Measurements from ENCODE around the gene RPS15. TPM values are rescaled to one million over a fixed set of nuclear protein-coding genes. Genes with fewer than 3 reads are reported as not detected.
A peak's percentile ranks its signal among the peaks of the same experiment; 100 is the strongest.

The RPS15 gene
- total RNA-seq, 2 donors from 2014 or later = 1,653 to 1,678 TPM

GRCh38 chr19:1427221-1427920 is 10.8 kb upstream of the RPS15 start:
- Mint-ChIP-seq H3K27me3 (no peaks in the 10 kb centered on the region), H3K4me1 (peaks cover 3% of the 10 kb centered on the region), H3K36me3 (ENCODE audit: low read depth) (peaks cover 9% of the 10 kb centered on the region), H3K4me3 (no peak overlapping the region), H3K27ac (no peak overlapping the region)
- DNase-seq = no peak
- no peak for ATAC-seq
- no peaks in the 10 kb centered on the region for H3K9me3 ChIP-seq (ENCODE audit: control insufficient read depth, low read length, poor library complexity, severe bottlenecking)

- H3K4me1 Mint-ChIP-seq = no peaks in the 10 kb centered on the region
- no peak for DNase-seq
- no peak for ATAC-seq
- H3K27ac Mint-ChIP-seq = peak overlapping the region; percentile 11
- H3K4me3 Mint-ChIP-seq = no peak overlapping the region
- H3K9me3 ChIP-seq (ENCODE audit: control insufficient read depth, low read length, poor library complexity, severe bottlenecking) = no peaks in the 10 kb centered on the region
- no peaks in the 10 kb centered on the region for H3K27me3 Mint-ChIP-seq
- H3K36me3 Mint-ChIP-seq (ENCODE audit: low read depth) = no peaks in the 10 kb centered on the region
Observed at GRCh38 chr19:1428738-1429391, 9.3 kb upstream of the RPS15 start.

GRCh38 chr19:1429750-1430149 is 8.4 kb upstream of the RPS15 start:
- Mint-ChIP-seq H3K4me1 (no peaks in the 10 kb centered on the region), H3K27ac (peak overlapping the region; percentile 79), H3K36me3 (ENCODE audit: low read depth) (no peaks in the 10 kb centered on the region), H3K4me3 (no peak overlapping the region), H3K27me3 (no peaks in the 10 kb centered on the region)
- no peaks in the 10 kb centered on the region for H3K9me3 ChIP-seq (ENCODE audit: control insufficient read depth, low read length, poor library complexity, severe bottlenecking)
- no peak for ATAC-seq
- no peak for DNase-seq

- H3K4me1 Mint-ChIP-seq = no peaks in the 10 kb centered on the region
- no peak overlapping the region for H3K27ac Mint-ChIP-seq
Observed at GRCh38 chr19:1430246-1430645, 8.0 kb upstream of the RPS15 start.

GRCh38 chr19:1431759-1432506 is 6.3 kb upstream of the RPS15 start:
- H3K36me3 Mint-ChIP-seq (ENCODE audit: low read depth) = no peaks in the 10 kb centered on the region
- H3K27me3 Mint-ChIP-seq = no peaks in the 10 kb centered on the region
- ATAC-seq = no peak
- no peaks in the 10 kb centered on the region for H3K4me1 Mint-ChIP-seq
- H3K27ac Mint-ChIP-seq = no peak overlapping the region
- no peaks in the 10 kb centered on the region for H3K9me3 ChIP-seq (ENCODE audit: control insufficient read depth, low read length, poor library complexity, severe bottlenecking)
- H3K4me3 Mint-ChIP-seq = no peak overlapping the region
- DNase-seq = no peak

More at GRCh38 chr19:1430246-1430645, 8.0 kb upstream of the RPS15 start:
- ATAC-seq = no peak
- Mint-ChIP-seq H3K36me3 (ENCODE audit: low read depth) (no peaks in the 10 kb centered on the region), H3K4me3 (no peak overlapping the region), H3K27me3 (no peaks in the 10 kb centered on the region)
- DNase-seq = no peak
- H3K9me3 ChIP-seq (ENCODE audit: control insufficient read depth, low read length, poor library complexity, severe bottlenecking) = no peaks in the 10 kb centered on the region

- Mint-ChIP-seq H3K27me3 (no peaks in the 10 kb centered on the region), H3K4me3 (no peak overlapping the region), H3K27ac (no peak overlapping the region), H3K4me1 (no peaks in the 10 kb centered on the region), H3K36me3 (ENCODE audit: low read depth) (no peaks in the 10 kb centered on the region)
- no peak for ATAC-seq
- no peak for DNase-seq
- no peaks in the 10 kb centered on the region for H3K9me3 ChIP-seq (ENCODE audit: control insufficient read depth, low read length, poor library complexity, severe bottlenecking)
Observed at GRCh38 chr19:1432507-1432887, 5.7 kb upstream of the RPS15 start.

- Mint-ChIP-seq H3K27me3 (no peaks in the 10 kb centered on the region), H3K36me3 (ENCODE audit: low read depth) (peaks cover 3% of the 10 kb centered on the region), H3K4me3 (peak overlapping the region; percentile 1), H3K4me1 (peaks cover 5% of the 10 kb centered on the region), H3K27ac (no peak overlapping the region)
- H3K9me3 ChIP-seq (ENCODE audit: control insufficient read depth, low read length, poor library complexity, severe bottlenecking) = no peaks in the 10 kb centered on the region
- ATAC-seq (no peak), DNase-seq (no peak)
Observed at GRCh38 chr19:1433119-1434039, 4.8 kb upstream of the RPS15 start.

- no peaks in the 10 kb centered on the region for H3K9me3 ChIP-seq (ENCODE audit: control insufficient read depth, low read length, poor library complexity, severe bottlenecking)
- Mint-ChIP-seq H3K27ac (no peak overlapping the region), H3K4me3 (no peak overlapping the region), H3K27me3 (no peaks in the 10 kb centered on the region), H3K4me1 (peaks cover 5% of the 10 kb centered on the region), H3K36me3 (ENCODE audit: low read depth) (peaks cover 3% of the 10 kb centered on the region)
- ATAC-seq (no peak), DNase-seq (no peak)
Observed at GRCh38 chr19:1434040-1434366, 4.2 kb upstream of the RPS15 start.

GRCh38 chr19:1434577-1435060 is 3.6 kb upstream of the RPS15 start:
- peaks cover 10% of the 10 kb centered on the region for H3K4me1 Mint-ChIP-seq
- ATAC-seq (no peak), DNase-seq (no peak)
- peaks cover 3% of the 10 kb centered on the region for H3K36me3 Mint-ChIP-seq (ENCODE audit: low read depth)
- no peaks in the 10 kb centered on the region for H3K27me3 Mint-ChIP-seq
- H3K4me3 Mint-ChIP-seq = no peak overlapping the region
- H3K9me3 ChIP-seq (ENCODE audit: control insufficient read depth, low read length, poor library complexity, severe bottlenecking) = no peaks in the 10 kb centered on the region
- no peak overlapping the region for H3K27ac Mint-ChIP-seq

- H3K4me3 Mint-ChIP-seq = no peak overlapping the region
- peaks cover 6% of the 10 kb centered on the region for H3K36me3 Mint-ChIP-seq (ENCODE audit: low read depth)
- no peak for ATAC-seq
- H3K27ac Mint-ChIP-seq = peak overlapping the region; percentile 74
- peaks cover 16% of the 10 kb centered on the region for H3K4me1 Mint-ChIP-seq
- no peaks in the 10 kb centered on the region for H3K9me3 ChIP-seq (ENCODE audit: control insufficient read depth, low read length, poor library complexity, severe bottlenecking)
- no peaks in the 10 kb centered on the region for H3K27me3 Mint-ChIP-seq
- no peak for DNase-seq
Observed at GRCh38 chr19:1435378-1435989, 2.7 kb upstream of the RPS15 start.

GRCh38 chr19:1437609-1438008 is 587 bp upstream of the RPS15 start:
- H3K36me3 Mint-ChIP-seq (ENCODE audit: low read depth) = peaks cover 6% of the 10 kb centered on the region
- H3K27ac Mint-ChIP-seq = peak overlapping the region; percentile 96
- no peaks in the 10 kb centered on the region for H3K27me3 Mint-ChIP-seq
- DNase-seq (no peak), ATAC-seq (no peak)
- H3K4me3 Mint-ChIP-seq = peak overlapping the region; percentile 98
- peaks cover 18% of the 10 kb centered on the region for H3K4me1 Mint-ChIP-seq
- no peaks in the 10 kb centered on the region for H3K9me3 ChIP-seq (ENCODE audit: control insufficient read depth, low read length, poor library complexity, severe bottlenecking)

GRCh38 chr19:1438933-1439354 is 748 bp downstream of the RPS15 start:
- peaks cover 18% of the 10 kb centered on the region for H3K4me1 Mint-ChIP-seq
- no peaks in the 10 kb centered on the region for H3K9me3 ChIP-seq (ENCODE audit: control insufficient read depth, low read length, poor library complexity, severe bottlenecking)
- peak overlapping the region; percentile 98 for H3K4me3 Mint-ChIP-seq
- H3K27me3 Mint-ChIP-seq = no peaks in the 10 kb centered on the region
- peak overlapping the region; percentile 96 for H3K27ac Mint-ChIP-seq
- ATAC-seq (no peak), DNase-seq (no peak)
- peaks cover 6% of the 10 kb centered on the region for H3K36me3 Mint-ChIP-seq (ENCODE audit: low read depth)

Measured in T-helper 17 cell (primary cell).